A549 (cell line): ENCODE results near the gene SBNO2.

Source experiments
- BHLHE40 ChIP-seq: IDR thresholded peaks from 2 replicates; pipeline ENCODE4 v1.6.1; 2012; ENCODE audit warnings: low read depth, low read length, inconsistent platforms
- CEBPB ChIP-seq, 2 experiments: fragments of >200 bp in 1 of 2; sonication (Bioruptor Twin) in 1 of 2; formaldehyde crosslinking in 1 of 2; IDR thresholded peaks; 2 replicates each; pipeline ENCODE4 v1.6.1; 2012 to 2016
- CTCF ChIP-seq: fragments of >200 bp; sonication (Bioruptor Twin); formaldehyde crosslinking; IDR thresholded peaks from 3 replicates; pipeline ENCODE4 v1.5.1; 2016
- E2F6 ChIP-seq: IDR thresholded peaks from 2 replicates; pipeline ENCODE4 v1.6.1; 2012; ENCODE audit warnings: low read depth, borderline replicate concordance
- ELK1 ChIP-seq: fragments of 150-350 bp; IDR thresholded peaks from 2 replicates; pipeline ENCODE4 v1.6.1; 2014; ENCODE audit warnings: low read depth, mild to moderate bottlenecking, low read length
- EP300 ChIP-seq, 2 experiments: fragments of >200 bp; sonication (Bioruptor Twin); formaldehyde crosslinking; IDR thresholded peaks; 2 replicates in 1 of 2; 3 replicates in 1 of 2; pipeline ENCODE4 v1.6.1; 2016 to 2017
- ESRRA ChIP-seq: fragments of 150-350 bp; IDR thresholded peaks from 2 replicates; pipeline ENCODE4 v1.6.1; 2014; ENCODE audit warnings: mild to moderate bottlenecking, low read length, borderline replicate concordance
- FOSL2 ChIP-seq, 2 experiments: fragments of 450-650 bp in 1 of 2; fragments of >200 bp in 1 of 2; sonication (Bioruptor Twin) in 1 of 2; formaldehyde crosslinking; IDR thresholded peaks; 2 replicates each; pipeline versions ENCODE4 v1.5.0 to v1.6.1; 2016 to 2020; ENCODE audit warnings: mild to moderate bottlenecking in 1 of 2, moderate library complexity in 1 of 2
- KDM5A ChIP-seq: fragments of 200-600 bp; sonication (generic); IDR thresholded peaks from 2 replicates; pipeline ENCODE4 v1.6.1; 2016; ENCODE audit warnings: antibody characterized with exemption, mild to moderate bottlenecking
- MAX ChIP-seq: IDR thresholded peaks from 2 replicates; pipeline ENCODE4 v1.6.1; 2012
- MAZ ChIP-seq: fragments of 150-350 bp; IDR thresholded peaks from 2 replicates; pipeline ENCODE4 v1.6.1; 2014; ENCODE audit warnings: antibody characterized with exemption, low read depth, low read length, borderline replicate concordance
- NPAS2 ChIP-seq: fragments of 250-450 bp; sonication (Bioruptor Pico); IDR thresholded peaks from 2 replicates; pipeline ENCODE4 v1.8.0; 2022; ENCODE audit warnings: mild to moderate bottlenecking, moderate library complexity, borderline replicate concordance
- POLR2A ChIP-seq: IDR thresholded peaks from 2 replicates; pipeline ENCODE4 v1.6.1; 2012; ENCODE audit warnings: mild to moderate bottlenecking, low read length
- USF2 ChIP-seq: fragments of 450-650 bp; IDR thresholded peaks from 2 replicates; pipeline ENCODE4 v1.6.1; 2014; ENCODE audit warnings: antibody characterized with exemption

GRCh38 chr19:1181606-1182005 is 7.5 kb upstream of the SBNO2 start:
- TF ChIP-seq CTCF (no peak), USF2 (no peak), ESRRA (no peak), MAZ (no peak), BHLHE40 (no peak), E2F6 (no peak), EP300 (IDR thresholded peaks at IDR 0.05) (no peak), ELK1 (no peak), CEBPB (IDR thresholded peaks at IDR 0.05) (no peak), MAX (no peak), FOSL2 (IDR thresholded peaks at IDR 0.05) (no peak), FOSL2 (CRISPR knock-in tag; IDR thresholded peaks at IDR 0.05) (no peak), KDM5A (no peak), POLR2A (no peak), NPAS2 (no peak)
